CD4-positive, alpha-beta T cell treated with Interleukin-10 for 1 hour (primary cell): ENCODE measurements around the gene C1orf74.

ENCODE experiments used
- DNase-seq: peaks from one replicate; pipeline ENCODE4 v3.0.0-alpha.2; 2020

C1orf74 gene

GRCh38 chr1:209741889-209742288 lies 42.5 kb downstream of the C1orf74 start:
- no peak for DNase-seq

DNA sequence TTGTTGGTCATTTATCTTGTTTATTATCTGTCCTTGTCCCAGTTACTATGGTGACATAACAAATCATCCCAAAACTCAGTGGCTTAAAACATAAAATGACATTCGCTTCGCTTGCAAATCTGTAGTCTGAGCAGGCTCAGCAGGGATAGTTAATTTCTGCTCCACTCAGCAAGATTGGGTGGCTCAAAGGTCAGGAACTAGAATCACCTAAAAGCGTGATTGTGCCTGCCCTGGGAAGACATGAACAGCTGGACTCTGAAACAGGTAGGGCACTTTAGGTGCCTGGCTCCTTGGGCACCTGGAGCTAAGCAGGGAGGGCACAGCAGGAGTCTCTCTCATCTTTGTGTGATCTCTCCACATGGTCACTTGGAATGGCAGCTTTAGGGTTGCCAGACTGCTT lies 43.2 kb downstream of the C1orf74 start:
- no peak for DNase-seq

DNA sequence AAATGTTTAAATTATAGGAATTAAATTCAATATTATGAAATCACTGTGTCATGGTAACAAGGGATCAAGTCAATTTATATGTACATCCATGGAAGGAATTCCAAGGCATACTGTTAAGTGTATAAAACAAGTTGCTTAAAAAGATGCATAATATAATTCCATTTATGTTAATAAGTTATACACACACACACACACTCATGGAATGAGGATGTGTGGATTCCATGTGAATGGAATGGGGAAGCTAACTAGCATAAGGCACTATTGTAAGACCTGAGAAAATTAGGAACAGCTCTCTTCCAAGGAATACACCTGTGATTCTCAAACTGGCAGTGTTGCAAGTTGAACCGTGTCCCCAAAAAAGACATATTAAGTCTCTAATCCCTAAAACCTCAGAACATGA lies 46.1 kb downstream of the C1orf74 start:
- DNase-seq = no peak

DNA sequence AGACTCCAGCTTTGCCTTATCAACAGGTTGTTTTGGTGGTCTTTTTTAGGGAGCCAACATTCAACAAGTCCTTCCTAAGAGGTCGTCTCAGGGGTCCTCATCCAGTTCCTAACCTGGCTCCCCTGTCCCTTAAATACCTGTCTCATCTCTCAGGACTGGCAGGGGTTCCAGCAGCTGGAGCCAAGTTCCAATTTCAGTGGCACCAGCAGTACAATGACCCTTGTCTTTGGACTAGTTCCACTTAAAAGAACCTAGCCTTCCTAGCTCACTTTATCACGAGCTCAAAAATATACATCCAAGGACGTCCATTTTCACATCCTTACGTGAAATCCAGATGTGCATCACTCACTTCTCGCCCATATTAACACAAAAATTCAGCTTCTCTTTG lies 47.2 kb downstream of the C1orf74 start:
- DNase-seq = no peak

GRCh38 chr1:209736490-209737117 lies 47.8 kb downstream of the C1orf74 start:
- no peak for DNase-seq

DNA sequence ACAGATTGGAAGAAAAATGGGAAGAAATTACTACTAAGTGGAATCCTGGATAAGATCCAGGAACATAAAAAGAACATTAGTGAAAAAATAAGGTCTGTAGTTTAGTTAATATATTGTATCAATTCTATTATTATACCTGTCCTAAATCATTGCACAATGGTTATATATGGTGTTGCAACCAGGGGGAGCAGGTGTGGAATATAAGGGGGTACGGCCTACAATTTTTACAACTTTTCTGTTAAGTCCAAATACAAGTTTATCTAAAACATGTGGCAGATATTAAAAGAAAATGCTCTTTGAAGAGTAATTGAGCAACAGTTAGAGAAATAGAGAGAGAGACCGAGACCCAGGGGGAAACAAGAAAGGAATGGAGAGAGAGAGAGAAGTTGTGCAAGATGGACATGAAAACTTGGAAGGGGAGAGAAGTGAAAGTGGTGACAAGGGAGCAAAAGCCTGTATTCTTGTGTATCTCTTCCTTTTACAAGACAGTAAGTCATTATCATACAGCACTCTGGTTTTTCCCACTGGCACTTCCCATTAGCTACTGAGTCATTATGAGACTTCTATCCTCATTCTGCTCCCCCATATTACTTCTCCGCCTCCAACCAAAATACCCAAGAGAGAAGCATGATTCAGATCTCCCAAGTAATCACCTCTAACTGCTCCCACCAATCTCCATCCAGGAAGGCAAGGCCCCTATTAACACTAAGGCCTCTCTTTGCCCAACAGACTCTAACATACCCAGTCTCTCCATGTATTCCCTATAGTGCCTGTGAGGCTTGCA lies 50.8 kb downstream of the C1orf74 start:
- no peak for DNase-seq

GRCh38 chr1:209732725-209733124 lies 51.6 kb downstream of the C1orf74 start:
- DNase-seq = no peak

DNA sequence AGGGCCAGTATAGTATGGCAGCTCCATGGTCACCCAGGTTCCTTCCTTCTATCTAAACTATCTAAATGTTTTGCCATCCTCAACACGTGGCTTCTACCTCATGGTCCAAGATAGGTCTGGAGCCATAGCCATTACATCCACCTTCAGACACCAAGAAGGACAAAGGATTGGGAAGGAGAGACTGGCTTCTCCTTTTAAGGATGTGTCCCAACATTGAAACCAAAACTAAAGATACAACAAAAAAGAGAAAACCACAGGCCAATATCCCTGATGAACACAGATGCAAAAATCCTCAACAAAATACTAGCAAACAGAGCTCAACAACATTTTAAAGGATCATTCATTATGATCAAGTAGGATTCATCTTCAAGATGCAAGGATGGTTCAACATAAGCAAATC lies 54.9 kb downstream of the C1orf74 start:
- DNase-seq = no peak
